ENCODE measurements around the gene FBXO21.

- TF ChIP-seq CTCF (conservative IDR thresholded peaks at IDR 0.05; ENCODE audit: low read depth, low read length) (0 out of 2 replicates have a peak, but pooled peaks have one; percentile 23), EZH2phosphoT487 (IDR thresholded peaks at IDR 0.05; ENCODE audit: borderline replicate concordance, low read length) (no peak)
Measured at GRCh38 chr12:117151403-117152031, 38.8 kb downstream of the FBXO21 start.
